AG09309 (cell line): ENCODE results near the gene RABL2B.
"Not testable (repeated sequence)": the region's sequence is repeated elsewhere in the genome, so short reads cannot be mapped to it uniquely, and the experiment has no call there.

ENCODE experiments used
- DNase-seq: peaks from one replicate; pipeline ENCODE4 v3.0.0-alpha.2; 2010; ENCODE audit warnings: low read depth
- H3K4me3 ChIP-seq: 2 replicates; pipeline ENCODE4 v1.5.1; 2011; ENCODE audit warnings: mild to moderate bottlenecking, low read depth, low read length, moderate library complexity; ENCODE audit not compliant: control insufficient read depth
- TF ChIP-seq, protein P1 (sequence below): IDR thresholded peaks from 2 replicates; pipeline ENCODE4 v1.5.1; 2011; ENCODE audit warnings: mild to moderate bottlenecking, low read depth, low read length, inconsistent platforms; ENCODE audit not compliant: insufficient read depth, control insufficient read depth; ENCODE audit errors: missing control alignments

The RABL2B gene

DNA sequence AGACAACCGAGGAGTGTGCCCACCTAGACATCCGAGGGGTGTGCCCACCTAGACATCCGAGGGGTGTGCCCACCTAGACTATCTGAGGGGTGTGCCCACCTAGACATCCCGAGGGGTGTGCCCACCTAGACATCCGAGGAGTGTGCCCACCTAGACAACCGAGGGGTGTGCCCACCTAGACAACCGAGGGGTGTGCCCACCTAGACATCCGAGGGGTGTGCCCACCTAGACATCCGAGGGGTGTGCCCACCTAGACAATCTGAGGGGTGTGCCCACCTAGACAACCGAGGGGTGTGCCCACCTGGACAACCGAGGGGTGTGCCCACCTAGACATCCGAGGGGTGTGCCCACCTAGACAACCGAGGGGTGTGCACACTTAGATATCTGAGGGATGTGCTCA, 34.8 kb downstream of the RABL2B start:
- DNase-seq, H3K4me3 ChIP-seq: not testable (repeated sequence)

DNA sequence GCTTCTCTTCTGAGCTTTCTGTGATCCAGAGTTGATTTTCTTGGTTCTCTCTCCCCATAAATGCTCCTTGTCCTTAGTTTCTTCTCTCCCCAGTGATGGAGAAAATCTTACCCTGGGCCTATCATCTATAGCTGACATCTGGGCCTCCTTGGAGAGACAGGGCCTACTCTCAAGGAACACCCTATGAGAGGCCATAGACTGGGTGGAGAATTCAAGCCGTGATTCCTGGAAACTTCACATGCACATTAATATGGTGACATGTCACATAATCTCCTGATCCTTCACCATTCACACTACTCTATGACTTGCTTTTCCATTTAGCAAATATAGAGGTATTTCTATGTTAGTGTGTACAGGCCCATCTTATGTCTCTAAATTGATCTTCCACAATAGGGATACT, 35.9 kb downstream of the RABL2B start:
- DNase-seq, H3K4me3 ChIP-seq: not testable (repeated sequence)

DNA sequence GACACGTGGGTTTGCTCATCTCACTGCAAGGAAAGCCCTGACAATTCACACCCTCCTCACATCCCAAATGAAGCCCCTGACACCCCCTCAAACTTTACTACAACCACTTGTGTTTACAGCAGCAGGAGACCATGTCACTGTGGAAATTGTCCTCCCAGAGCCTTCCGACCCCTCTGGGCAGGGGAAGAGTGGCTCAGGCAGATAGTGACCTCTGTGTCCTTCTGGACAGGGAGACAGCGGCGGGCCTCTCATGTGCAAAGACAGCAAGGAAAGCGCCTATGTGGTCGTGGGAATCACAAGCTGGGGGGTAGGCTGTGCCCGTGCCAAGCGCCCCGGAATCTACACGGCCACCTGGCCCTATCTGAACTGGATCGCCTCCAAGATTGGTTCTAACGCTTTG, 39.0 kb downstream of the RABL2B start:
- not testable (repeated sequence) for H3K4me3 ChIP-seq, DNase-seq

DNA sequence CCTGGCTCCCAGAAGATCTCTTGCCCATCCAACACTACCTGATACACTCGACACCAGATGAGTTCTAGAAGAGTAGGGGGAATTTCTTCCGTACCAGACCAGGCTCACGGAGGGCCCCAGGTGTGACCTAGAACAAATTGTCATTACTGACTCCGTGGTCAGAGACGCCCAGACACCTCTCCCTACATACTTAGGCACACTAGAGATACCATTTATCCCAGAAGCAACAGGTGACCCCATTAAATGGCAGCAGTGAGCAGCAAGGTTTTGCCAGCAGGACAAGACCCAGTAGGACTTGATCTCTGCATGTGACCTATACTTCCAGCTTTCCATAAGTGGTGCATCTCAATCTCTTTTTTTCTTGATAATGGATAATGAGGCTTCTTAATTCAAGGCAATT, 42.7 kb downstream of the RABL2B start:
- not testable (repeated sequence) for DNase-seq, H3K4me3 ChIP-seq

DNA sequence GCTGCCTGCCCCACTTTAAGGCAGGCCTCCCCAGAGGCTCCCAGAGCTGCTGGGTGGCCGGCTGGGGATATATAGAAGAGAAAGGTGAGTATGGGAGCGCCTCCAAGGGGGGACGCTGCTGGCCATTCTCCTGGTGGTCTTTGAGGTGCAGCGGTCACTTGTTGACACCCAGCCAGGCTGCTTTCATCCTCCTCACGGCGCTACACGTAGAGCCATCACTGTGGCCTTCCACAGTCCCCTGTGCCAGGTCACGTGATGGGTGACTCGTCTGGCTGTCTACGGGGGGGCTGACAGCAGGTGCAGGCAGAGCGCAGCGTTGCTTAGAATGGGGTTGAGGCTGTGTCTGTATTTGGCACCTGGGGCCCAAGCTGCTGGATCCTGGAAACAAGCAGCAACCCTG, 43.5 kb downstream of the RABL2B start:
- TF ChIP-seq, protein P1, sequence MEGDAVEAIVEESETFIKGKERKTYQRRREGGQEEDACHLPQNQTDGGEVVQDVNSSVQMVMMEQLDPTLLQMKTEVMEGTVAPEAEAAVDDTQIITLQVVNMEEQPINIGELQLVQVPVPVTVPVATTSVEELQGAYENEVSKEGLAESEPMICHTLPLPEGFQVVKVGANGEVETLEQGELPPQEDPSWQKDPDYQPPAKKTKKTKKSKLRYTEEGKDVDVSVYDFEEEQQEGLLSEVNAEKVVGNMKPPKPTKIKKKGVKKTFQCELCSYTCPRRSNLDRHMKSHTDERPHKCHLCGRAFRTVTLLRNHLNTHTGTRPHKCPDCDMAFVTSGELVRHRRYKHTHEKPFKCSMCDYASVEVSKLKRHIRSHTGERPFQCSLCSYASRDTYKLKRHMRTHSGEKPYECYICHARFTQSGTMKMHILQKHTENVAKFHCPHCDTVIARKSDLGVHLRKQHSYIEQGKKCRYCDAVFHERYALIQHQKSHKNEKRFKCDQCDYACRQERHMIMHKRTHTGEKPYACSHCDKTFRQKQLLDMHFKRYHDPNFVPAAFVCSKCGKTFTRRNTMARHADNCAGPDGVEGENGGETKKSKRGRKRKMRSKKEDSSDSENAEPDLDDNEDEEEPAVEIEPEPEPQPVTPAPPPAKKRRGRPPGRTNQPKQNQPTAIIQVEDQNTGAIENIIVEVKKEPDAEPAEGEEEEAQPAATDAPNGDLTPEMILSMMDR, result no peak
- no peak for DNase-seq
- no peak overlapping the region for H3K4me3 ChIP-seq

DNA sequence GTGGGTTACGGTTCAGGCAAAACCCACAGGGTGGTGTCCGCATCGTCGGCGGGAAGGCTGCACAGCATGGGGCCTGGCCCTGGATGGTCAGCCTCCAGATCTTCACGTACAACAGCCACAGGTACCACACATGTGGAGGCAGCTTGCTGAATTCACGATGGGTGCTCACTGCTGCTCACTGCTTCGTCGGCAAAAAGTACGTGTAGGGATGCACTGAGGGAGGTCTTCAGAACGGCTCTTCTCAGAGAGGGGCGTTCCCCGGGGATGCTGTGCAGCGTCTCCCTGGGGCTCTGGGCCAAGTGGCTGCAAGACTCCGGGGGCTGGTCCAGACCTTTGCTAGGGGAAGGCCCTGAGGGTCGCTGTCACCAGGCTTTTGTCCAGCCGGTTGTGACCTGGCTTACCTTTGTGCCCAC, 44.2 kb downstream of the RABL2B start:
- DNase-seq, result no peak
- no peak overlapping the region for H3K4me3 ChIP-seq
- TF ChIP-seq, protein P1, result no peak

DNA sequence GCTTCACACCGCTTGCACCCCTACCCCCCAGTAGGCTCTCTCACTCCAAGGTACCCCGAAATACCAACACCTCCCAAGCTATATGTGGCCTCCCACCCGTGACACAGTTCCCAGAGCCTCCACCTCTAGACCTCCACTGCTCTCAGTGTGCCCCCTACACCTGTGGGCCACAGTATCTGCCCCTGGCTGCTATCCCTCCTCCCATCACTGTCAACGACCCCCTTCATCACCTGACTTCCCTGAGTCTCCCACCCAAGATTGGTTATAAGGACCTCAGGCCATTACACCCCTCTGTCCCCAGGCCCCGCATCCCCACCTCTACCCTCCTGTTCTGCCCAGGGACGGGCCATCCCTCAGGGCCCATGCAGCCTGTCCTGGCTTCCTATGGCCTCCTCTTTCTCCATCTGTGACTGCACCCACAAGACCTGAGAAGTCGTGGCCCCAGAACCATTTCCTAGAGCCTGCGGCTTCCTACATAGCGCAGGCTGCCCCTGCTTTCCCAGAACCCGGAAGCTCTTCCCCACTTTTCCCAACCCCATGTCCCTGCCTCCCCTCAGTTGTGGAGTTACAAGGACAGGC, 44.7 kb downstream of the RABL2B start:
- TF ChIP-seq, protein P1, result no peak
- no peak for DNase-seq
- no peak overlapping the region for H3K4me3 ChIP-seq

DNA sequence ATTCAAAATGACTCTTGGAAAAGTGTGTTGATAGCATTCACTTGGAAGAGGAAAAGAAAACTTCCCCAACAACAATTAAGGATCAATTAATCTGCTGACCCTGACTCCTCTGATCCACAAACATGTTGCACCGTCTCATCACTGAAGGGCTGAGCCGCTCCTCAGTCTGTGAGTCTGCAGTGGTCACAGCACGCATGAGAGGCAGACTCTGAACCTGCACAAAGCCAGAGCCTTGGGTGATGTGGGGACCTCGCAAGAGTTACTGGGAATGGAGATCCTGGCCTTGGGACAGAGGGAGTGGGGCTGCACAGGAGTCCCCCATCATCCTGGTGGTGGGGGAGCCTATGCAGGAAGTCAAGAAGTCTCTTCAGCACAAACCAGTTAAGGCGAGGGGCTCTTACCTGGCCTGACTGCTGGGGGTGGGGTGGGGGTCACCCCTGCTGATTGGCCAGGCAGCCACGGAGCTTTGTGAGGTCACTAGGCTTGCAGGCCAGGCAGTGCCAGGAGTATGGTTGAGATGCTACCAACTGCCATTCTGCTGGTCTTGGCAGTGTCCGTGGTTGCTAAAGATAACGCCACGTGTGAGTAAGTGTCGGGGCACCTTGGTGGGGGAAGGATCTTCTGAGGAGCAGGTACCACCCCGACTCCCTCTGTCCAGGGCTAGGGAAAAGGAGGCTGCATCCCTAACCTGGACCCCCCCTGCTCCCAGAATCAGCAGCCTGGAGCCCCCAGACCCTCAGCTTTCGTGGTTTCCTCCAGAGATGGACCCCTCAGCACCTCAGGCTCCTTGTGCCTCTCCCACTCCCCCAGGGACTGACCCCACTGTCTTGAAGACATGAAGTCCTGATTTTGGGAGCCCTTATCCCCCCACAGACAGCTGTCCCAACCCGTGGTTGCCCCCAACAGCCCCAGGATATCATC, 45.4 kb downstream of the RABL2B start, which contains the start of gene ACR:
Gene ACR (plus strand): TSS at position 477 of the 921 bp plus-strand sequence. CDS start 32 bp downstream, at position 509.
- DNase-seq, result no peak
- TF ChIP-seq, protein P1, result no peak
- no peak within 1 kb of the TSS for H3K4me3 ChIP-seq

DNA sequence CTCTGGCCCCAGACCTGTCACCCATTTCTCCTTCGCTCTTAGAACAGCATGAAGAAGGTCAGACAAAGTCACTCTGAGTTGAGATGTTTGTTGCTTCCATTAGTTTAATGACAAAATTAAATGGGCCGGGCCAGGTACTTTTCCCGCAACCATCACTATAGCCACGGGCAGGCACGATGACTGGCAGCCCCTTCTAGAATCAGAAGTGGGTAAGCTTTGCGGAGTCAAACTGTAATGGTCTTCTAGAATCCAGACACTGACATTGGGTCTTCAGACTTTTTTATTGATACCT, 47.8 kb downstream of the RABL2B start:
- no peak overlapping the region for H3K4me3 ChIP-seq
- DNase-seq, result no peak
- TF ChIP-seq, protein P1, result no peak
